ENCODE measurements around the gene CCDC73. TPM values are rescaled to one million over a fixed set of nuclear protein-coding genes. Genes with fewer than 3 reads are reported as not detected.

Gene CCDC73
- total RNA-seq, 4 donors from 2014 or later: not detected

GRCh38 chr11:32704261-32704660 lies 90.2 kb downstream of the CCDC73 start:
- 92 to 96% methylated on average over 6 of the region's 6 CpGs for WGBS, 2 donors
- intact Hi-C loops (cut with DNase I; ENCODE audit: low total_unique reads): no loop called here
- TF ChIP-seq CTCF (IDR thresholded peaks at IDR 0.05) (no peak), POLR2A (IDR thresholded peaks at IDR 0.05) (no peak)
- DNase-seq (ENCODE audit: low spot score in 2 of 2): no peak
- H3K4me3 ChIP-seq (ENCODE audit: low read depth, poor library complexity, severe bottlenecking): no peak overlapping the region

- no peak overlapping the region for H3K4me3 ChIP-seq (ENCODE audit: low read depth, poor library complexity, severe bottlenecking)
- no peak for DNase-seq (ENCODE audit: low spot score in 2 of 2)
- no peak for TF ChIP-seq POLR2A (IDR thresholded peaks at IDR 0.05)
- TF ChIP-seq CTCF (IDR thresholded peaks at IDR 0.05): no peak
- WGBS, 2 donors: 86 to 91% methylated on average over 1 of the region's 1 CpG
- intact Hi-C loops (cut with DNase I; ENCODE audit: low total_unique reads): no loop called here
Measured at GRCh38 chr11:32701616-32702015, 92.8 kb downstream of the CCDC73 start.

- TF ChIP-seq POLR2A (IDR thresholded peaks at IDR 0.05): no peak
- no peak for TF ChIP-seq CTCF (IDR thresholded peaks at IDR 0.05)
- H3K4me3 ChIP-seq (ENCODE audit: low read depth, poor library complexity, severe bottlenecking): no peak overlapping the region
- 85 to 92% methylated on average over 2 of the region's 2 CpGs for WGBS, 2 donors
- intact Hi-C loops (cut with DNase I; ENCODE audit: low total_unique reads): no loop called here
- no peak for DNase-seq (ENCODE audit: low spot score in 2 of 2)
Measured at GRCh38 chr11:32698579-32698978, 95.9 kb downstream of the CCDC73 start.

GRCh38 chr11:32671051-32671450 lies 123.4 kb downstream of the CCDC73 start:
- WGBS, 2 donors: 56 to 58% methylated on average over 1 of the region's 1 CpG
- no peak overlapping the region for H3K4me3 ChIP-seq (ENCODE audit: low read depth, poor library complexity, severe bottlenecking)
- intact Hi-C loops (cut with DNase I; ENCODE audit: low total_unique reads): no loop called here
- TF ChIP-seq POLR2A (IDR thresholded peaks at IDR 0.05) (no peak), CTCF (IDR thresholded peaks at IDR 0.05) (no peak)
- no peak for DNase-seq (ENCODE audit: low spot score in 2 of 2)

GRCh38 chr11:32659672-32660071 lies 134.8 kb downstream of the CCDC73 start:
- intact Hi-C loops (cut with DNase I; ENCODE audit: low total_unique reads): no loop called here
- TF ChIP-seq CTCF (IDR thresholded peaks at IDR 0.05) (no peak), POLR2A (IDR thresholded peaks at IDR 0.05) (no peak)
- WGBS, 2 donors: 72 to 75% methylated on average over 2 of the region's 2 CpGs

GRCh38 chr11:32658639-32659406 lies 135.6 kb downstream of the CCDC73 start:
- WGBS, 2 donors: 88% methylated on average over 2 of the region's 2 CpGs
- no peak overlapping the region for H3K4me3 ChIP-seq (ENCODE audit: low read depth, poor library complexity, severe bottlenecking)
- DNase-seq (ENCODE audit: low spot score in 2 of 2): no peak
- TF ChIP-seq POLR2A (IDR thresholded peaks at IDR 0.05) (no peak), CTCF (IDR thresholded peaks at IDR 0.05) (no peak)
- intact Hi-C loops (cut with DNase I; ENCODE audit: low total_unique reads): no loop called here

More at GRCh38 chr11:32659672-32660071, 134.8 kb downstream of the CCDC73 start:
- no peak overlapping the region for H3K4me3 ChIP-seq (ENCODE audit: low read depth, poor library complexity, severe bottlenecking)
- DNase-seq (ENCODE audit: low spot score in 2 of 2): no peak
